Epithelial cell of esophagus (primary cell): ENCODE measurements around the gene MCRIP1.

Experiments
- DNase-seq: peaks from one replicate; pipeline ENCODE4 v3.0.0; 2010; ENCODE audit warnings: low read depth
- H3K4me3 ChIP-seq: 2 replicates; pipeline ENCODE4 v1.5.1; 2011; ENCODE audit warnings: mild to moderate bottlenecking, low read length, control low read depth
- TF ChIP-seq, protein P1 (sequence below): IDR thresholded peaks from 2 replicates; pipeline ENCODE4 v1.5.1; 2011; ENCODE audit warnings: low read depth, mild to moderate bottlenecking, low read length, control low read depth, inconsistent platforms; ENCODE audit not compliant: insufficient read depth; ENCODE audit errors: missing control alignments

Gene MCRIP1

GRCh38 chr17:81865733-81866439 lies 32.8 kb upstream of the MCRIP1 start:
- TF ChIP-seq, protein P1, sequence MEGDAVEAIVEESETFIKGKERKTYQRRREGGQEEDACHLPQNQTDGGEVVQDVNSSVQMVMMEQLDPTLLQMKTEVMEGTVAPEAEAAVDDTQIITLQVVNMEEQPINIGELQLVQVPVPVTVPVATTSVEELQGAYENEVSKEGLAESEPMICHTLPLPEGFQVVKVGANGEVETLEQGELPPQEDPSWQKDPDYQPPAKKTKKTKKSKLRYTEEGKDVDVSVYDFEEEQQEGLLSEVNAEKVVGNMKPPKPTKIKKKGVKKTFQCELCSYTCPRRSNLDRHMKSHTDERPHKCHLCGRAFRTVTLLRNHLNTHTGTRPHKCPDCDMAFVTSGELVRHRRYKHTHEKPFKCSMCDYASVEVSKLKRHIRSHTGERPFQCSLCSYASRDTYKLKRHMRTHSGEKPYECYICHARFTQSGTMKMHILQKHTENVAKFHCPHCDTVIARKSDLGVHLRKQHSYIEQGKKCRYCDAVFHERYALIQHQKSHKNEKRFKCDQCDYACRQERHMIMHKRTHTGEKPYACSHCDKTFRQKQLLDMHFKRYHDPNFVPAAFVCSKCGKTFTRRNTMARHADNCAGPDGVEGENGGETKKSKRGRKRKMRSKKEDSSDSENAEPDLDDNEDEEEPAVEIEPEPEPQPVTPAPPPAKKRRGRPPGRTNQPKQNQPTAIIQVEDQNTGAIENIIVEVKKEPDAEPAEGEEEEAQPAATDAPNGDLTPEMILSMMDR, result no peak
- H3K4me3 ChIP-seq, result no peak overlapping the region
- peak; percentile 37 for DNase-seq

DNA sequence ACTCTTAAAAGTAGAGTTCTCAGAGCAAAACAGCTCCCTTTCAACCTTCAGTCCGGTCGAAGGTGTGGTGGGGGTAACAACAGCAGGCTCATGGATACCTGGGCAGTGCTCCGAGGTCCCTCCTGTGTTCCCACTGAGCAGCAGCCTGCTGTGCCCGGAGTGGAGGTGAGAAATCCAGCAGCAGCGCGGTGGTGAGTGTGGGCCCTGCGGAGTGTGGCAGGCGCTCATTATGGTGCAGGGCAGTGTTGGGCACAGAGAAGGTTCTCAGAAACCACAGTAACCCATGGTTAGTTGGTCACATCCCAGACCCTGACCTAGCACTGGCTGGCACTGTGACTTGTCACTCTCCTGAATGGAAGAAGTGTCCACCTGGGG lies 32.3 kb upstream of the MCRIP1 start:
- no peak overlapping the region for H3K4me3 ChIP-seq
- DNase-seq, result no peak
- TF ChIP-seq, protein P1, result no peak

GRCh38 chr17:81863833-81864768 lies 31.0 kb upstream of the MCRIP1 start:
- no peak for DNase-seq
- TF ChIP-seq, protein P1, result peak; percentile 3
- H3K4me3 ChIP-seq, result no peak overlapping the region

DNA sequence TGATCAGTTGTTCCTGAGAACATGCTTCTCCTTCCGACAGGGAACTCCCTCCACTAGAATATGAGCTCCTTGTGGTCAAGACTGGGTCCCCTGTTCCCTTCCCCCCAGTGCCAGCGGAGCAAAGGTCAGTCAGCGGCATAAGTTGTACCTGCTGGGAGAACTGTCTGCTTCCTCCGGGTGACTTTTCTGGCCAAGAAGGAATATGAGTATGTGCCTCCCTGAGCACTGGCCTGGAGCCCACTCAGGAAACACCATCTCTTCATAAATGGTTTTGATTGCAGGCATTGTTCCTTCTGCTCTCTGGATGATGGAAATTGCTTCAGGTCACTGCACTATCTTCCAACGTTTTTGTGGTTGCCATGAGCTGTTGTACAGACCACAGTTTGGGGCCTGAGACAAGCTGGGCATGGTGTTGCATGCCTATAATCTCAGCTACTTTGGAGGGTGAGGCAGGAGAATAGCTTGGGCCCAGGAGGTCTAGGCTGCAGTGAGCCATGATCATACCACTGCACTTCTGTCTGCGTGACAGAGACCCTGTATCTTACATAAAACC lies 30.1 kb upstream of the MCRIP1 start:
- no peak for DNase-seq
- TF ChIP-seq, protein P1, result no peak
- H3K4me3 ChIP-seq, result no peak overlapping the region

DNA sequence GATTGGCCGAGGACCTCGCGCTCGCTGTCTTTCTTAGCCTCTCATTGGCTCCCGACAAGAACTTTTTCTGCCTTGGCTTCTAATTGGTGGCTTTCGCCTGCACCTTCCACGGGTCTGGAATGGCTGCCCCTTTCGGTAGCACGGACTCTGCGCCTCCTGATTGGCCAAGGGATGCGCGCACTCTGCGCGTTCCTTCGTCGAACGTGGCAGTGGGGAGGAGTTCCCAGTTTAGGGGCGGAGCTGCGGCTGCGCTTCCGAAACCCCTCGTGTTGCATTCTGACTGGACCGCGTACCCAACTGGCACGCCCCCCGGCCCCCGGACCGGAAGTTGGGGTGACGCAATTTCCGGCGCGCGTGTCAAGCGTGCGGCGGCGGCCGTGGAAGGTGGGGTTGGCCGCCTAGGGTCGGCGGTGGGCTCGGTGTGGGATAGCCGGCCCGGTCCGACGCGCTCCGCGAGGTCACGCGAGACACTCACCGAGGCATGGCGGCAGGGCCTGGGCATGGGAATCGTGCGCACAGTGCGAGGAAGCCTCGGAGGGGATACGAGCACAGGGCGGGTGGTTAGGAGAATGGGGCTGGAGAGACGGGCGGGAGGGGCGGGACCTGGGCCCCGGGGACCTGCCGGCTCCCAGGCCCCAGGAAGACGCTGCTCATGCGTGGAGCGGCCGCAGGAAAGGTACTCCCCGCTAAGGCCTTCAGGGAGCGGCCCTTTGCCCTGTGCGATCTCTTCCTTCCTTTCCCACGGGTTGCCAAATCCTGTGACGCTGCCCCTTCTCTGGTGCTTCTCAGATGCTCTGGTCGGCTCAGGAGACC lies 27.9 kb upstream of the MCRIP1 start:
- TF ChIP-seq, protein P1, result no peak
- H3K4me3 ChIP-seq, result peak overlapping the region; percentile 92
- DNase-seq, result peak; percentile 100

DNA sequence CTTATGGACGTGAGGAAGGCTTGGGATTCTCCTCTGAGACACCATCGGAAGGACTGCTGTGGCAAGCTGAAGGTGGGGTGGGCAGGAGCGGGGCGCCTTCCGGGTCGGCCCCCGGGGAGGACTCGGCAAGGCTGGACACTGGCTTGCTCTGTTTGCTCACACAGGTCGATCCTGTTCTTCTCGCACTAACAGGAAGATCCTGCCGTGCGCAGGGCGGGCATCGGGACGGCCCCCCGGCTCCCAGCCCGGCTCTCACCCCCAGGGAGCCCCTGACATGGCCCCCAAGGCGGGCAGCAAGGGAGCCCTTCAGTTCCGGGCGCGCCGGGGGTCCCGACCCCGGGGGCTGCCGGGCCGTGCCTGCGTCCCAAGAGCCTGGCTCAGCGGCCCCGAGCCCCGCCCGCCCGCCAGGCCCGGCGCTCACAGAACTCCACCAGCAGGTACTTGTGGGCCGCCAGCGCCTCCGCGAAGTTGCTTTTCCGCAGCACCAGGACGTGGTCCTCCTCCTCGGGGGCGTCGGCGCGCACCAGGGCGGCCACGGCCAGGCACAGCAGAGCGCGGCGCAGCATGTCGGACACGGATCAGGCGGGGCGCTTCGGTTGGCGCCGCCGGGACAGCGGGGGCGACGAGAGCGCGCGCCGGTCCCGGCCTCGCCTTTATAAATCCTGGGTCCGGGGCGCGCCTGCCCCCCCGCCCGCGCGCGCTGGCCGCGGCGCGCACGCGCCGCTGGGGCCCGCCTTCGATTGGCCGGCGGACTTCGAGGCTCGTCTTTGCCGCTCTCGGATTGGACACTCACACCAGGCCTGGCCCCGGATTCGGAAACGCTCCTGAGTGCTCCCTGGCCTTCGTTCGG lies 27.0 kb upstream of the MCRIP1 start, which contains the start of gene P4HB:
Gene P4HB (minus strand): TSS at position 630 of the 850 bp plus-strand sequence. CDS start 64 bp downstream, at position 566.
- no peak for DNase-seq
- peak within 1 kb of the TSS; percentile 93 for H3K4me3 ChIP-seq
- TF ChIP-seq, protein P1, result no peak
